ENCODE data around the gene HNMT.

The HNMT gene

DNA sequence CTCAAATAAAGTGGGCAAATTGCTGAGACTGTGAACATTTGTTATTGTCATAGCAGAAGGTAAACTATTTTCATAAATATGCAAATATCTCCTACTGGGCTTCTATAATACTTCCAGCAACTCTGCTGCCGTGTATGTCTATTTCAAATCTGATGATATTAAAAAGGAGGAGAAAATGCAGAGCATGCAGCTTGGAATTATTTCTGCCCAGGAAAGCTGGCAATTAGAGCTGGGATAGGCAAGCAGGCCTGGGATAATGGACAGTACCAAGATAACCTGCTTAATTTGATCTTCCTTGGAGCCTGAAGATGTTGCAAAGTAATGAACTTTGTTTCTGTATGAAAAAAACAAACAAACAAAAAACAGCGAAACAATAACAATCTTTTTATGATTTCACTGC, 72.8 kb downstream of the HNMT start:
- ChIA-PET CTCF (no interaction called here), POLR2A (no interaction called here)
- H3K36me3 ChIP-seq (ENCODE audit: control insufficient read depth in 2 of 2, insufficient read depth in 1 of 2, low read length in 2 of 2): no peaks in the 10 kb centered on the region
- no peak overlapping the region for H3K4me3 ChIP-seq (ENCODE audit: low read depth, low read length)
- no peaks in the 10 kb centered on the region for H3K9me3 ChIP-seq (ENCODE audit: control insufficient read depth, insufficient read depth, low read depth, low read length)
- no peak overlapping the region for H3K27ac ChIP-seq (ENCODE audit: extremely low read depth, low read depth, low read length)
- TF ChIP-seq BCL11A (tag by site-specific recombination; IDR thresholded peaks at IDR 0.05; ENCODE audit: low read depth) (no peak), BCL11B (tag by site-specific recombination; IDR thresholded peaks at IDR 0.05; ENCODE audit: low read depth) (no peak), ZNF350 (tag by site-specific recombination; IDR thresholded peaks at IDR 0.05) (no peak), MEIS1 (CRISPR knock-in tag; IDR thresholded peaks at IDR 0.05; ENCODE audit: borderline replicate concordance) (no peak), GLIS1 (tag by site-specific recombination; IDR thresholded peaks at IDR 0.05) (no peak), ZNF140 (tag by site-specific recombination; IDR thresholded peaks at IDR 0.05) (no peak), ZNF292 (tag by site-specific recombination; IDR thresholded peaks at IDR 0.05; ENCODE audit: borderline replicate concordance, low read depth) (no peak), ZNF670 (tag by site-specific recombination; IDR thresholded peaks at IDR 0.05; ENCODE audit: low read depth) (no peak), SP7 (tag by site-specific recombination; IDR thresholded peaks at IDR 0.05) (no peak), ZNF416 (tag by site-specific recombination; IDR thresholded peaks at IDR 0.05) (no peak), ZNF785 (tag by site-specific recombination; IDR thresholded peaks at IDR 0.05) (no peak), ZNF610 (tag by site-specific recombination; IDR thresholded peaks at IDR 0.05; ENCODE audit: borderline replicate concordance) (no peak)
- TF ChIP-seq, protein P1, sequence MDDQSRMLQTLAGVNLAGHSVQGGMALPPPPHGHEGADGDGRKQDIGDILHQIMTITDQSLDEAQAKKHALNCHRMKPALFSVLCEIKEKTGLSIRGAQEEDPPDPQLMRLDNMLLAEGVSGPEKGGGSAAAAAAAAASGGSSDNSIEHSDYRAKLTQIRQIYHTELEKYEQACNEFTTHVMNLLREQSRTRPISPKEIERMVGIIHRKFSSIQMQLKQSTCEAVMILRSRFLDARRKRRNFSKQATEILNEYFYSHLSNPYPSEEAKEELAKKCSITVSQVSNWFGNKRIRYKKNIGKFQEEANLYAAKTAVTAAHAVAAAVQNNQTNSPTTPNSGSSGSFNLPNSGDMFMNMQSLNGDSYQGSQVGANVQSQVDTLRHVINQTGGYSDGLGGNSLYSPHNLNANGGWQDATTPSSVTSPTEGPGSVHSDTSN (CRISPR knock-in tag; IDR thresholded peaks at IDR 0.05): no peak
- TF ChIP-seq, protein P2, sequence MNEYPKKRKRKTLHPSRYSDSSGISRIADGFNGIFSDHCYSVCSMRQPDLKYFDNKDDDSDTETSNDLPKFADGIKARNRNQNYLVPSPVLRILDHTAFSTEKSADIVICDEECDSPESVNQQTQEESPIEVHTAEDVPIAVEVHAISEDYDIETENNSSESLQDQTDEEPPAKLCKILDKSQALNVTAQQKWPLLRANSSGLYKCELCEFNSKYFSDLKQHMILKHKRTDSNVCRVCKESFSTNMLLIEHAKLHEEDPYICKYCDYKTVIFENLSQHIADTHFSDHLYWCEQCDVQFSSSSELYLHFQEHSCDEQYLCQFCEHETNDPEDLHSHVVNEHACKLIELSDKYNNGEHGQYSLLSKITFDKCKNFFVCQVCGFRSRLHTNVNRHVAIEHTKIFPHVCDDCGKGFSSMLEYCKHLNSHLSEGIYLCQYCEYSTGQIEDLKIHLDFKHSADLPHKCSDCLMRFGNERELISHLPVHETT (tag by site-specific recombination; IDR thresholded peaks at IDR 0.05): no peak
- TF ChIP-seq, protein P3, sequence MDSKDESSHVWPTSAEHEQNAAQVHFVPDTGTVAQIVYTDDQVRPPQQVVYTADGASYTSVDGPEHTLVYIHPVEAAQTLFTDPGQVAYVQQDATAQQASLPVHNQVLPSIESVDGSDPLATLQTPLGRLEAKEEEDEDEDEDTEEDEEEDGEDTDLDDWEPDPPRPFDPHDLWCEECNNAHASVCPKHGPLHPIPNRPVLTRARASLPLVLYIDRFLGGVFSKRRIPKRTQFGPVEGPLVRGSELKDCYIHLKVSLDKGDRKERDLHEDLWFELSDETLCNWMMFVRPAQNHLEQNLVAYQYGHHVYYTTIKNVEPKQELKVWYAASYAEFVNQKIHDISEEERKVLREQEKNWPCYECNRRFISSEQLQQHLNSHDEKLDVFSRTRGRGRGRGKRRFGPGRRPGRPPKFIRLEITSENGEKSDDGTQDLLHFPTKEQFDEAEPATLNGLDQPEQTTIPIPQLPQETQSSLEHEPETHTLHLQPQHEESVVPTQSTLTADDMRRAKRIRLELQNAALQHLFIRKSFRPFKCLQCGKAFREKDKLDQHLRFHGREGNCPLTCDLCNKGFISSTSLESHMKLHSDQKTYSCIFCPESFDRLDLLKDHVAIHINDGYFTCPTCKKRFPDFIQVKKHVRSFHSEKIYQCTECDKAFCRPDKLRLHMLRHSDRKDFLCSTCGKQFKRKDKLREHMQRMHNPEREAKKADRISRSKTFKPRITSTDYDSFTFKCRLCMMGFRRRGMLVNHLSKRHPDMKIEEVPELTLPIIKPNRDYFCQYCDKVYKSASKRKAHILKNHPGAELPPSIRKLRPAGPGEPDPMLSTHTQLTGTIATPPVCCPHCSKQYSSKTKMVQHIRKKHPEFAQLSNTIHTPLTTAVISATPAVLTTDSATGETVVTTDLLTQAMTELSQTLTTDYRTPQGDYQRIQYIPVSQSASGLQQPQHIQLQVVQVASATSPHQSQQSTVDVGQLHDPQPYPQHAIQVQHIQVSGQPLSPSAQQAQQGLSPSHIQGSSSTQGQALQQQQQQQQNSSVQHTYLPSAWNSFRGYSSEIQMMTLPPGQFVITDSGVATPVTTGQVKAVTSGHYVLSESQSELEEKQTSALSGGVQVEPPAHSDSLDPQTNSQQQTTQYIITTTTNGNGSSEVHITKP (tag by site-specific recombination; IDR thresholded peaks at IDR 0.05): no peak
- TF ChIP-seq, protein P4, sequence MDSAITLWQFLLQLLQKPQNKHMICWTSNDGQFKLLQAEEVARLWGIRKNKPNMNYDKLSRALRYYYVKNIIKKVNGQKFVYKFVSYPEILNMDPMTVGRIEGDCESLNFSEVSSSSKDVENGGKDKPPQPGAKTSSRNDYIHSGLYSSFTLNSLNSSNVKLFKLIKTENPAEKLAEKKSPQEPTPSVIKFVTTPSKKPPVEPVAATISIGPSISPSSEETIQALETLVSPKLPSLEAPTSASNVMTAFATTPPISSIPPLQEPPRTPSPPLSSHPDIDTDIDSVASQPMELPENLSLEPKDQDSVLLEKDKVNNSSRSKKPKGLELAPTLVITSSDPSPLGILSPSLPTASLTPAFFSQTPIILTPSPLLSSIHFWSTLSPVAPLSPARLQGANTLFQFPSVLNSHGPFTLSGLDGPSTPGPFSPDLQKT (IDR thresholded peaks at IDR 0.05; ENCODE audit: borderline replicate concordance, low read depth, low read length): no peak
- TF ChIP-seq, protein P5, sequence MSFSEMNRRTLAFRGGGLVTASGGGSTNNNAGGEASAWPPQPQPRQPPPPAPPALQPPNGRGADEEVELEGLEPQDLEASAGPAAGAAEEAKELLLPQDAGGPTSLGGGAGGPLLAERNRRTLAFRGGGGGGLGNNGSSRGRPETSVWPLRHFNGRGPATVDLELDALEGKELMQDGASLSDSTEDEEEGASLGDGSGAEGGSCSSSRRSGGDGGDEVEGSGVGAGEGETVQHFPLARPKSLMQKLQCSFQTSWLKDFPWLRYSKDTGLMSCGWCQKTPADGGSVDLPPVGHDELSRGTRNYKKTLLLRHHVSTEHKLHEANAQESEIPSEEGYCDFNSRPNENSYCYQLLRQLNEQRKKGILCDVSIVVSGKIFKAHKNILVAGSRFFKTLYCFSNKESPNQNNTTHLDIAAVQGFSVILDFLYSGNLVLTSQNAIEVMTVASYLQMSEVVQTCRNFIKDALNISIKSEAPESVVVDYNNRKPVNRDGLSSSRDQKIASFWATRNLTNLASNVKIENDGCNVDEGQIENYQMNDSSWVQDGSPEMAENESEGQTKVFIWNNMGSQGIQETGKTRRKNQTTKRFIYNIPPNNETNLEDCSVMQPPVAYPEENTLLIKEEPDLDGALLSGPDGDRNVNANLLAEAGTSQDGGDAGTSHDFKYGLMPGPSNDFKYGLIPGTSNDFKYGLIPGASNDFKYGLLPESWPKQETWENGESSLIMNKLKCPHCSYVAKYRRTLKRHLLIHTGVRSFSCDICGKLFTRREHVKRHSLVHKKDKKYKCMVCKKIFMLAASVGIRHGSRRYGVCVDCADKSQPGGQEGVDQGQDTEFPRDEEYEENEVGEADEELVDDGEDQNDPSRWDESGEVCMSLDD (tag by site-specific recombination; IDR thresholded peaks at IDR 0.05): no peak
- TF ChIP-seq, protein P6, sequence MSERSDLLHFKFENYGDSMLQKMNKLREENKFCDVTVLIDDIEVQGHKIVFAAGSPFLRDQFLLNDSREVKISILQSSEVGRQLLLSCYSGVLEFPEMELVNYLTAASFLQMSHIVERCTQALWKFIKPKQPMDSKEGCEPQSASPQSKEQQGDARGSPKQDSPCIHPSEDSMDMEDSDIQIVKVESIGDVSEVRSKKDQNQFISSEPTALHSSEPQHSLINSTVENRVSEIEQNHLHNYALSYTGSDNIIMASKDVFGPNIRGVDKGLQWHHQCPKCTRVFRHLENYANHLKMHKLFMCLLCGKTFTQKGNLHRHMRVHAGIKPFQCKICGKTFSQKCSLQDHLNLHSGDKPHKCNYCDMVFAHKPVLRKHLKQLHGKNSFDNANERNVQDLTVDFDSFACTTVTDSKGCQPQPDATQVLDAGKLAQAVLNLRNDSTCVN (tag by site-specific recombination; optimal IDR thresholded peaks at IDR 0.05): no peak
- H3K4me1 ChIP-seq (ENCODE audit: control insufficient read depth, insufficient read depth, low read length): no peaks in the 10 kb centered on the region
